Frontal cortex (tissue), 4 donors: Measurements from ENCODE around the gene FGF21. TPM values are rescaled to one million over a fixed set of nuclear protein-coding genes. Genes with fewer than 3 reads are reported as not detected.
"Not testable (repeated sequence)": the region's sequence is repeated elsewhere in the genome, so short reads cannot be mapped to it uniquely, and the experiment has no call there.

Experiments used
- DNase-seq, 2 donors: peaks; one replicate each; pipeline ENCODE4 v3.0.0; 2012; ENCODE audit warnings: low spot score in 2 of 2
- FAIRE-seq: peaks from 2 replicates; lab custom pipeline; 2012; peaks lifted over from hg19 to GRCh38; lab: Jason Lieb, UNC
- total RNA-seq: library from RNA; depleted of rRNA; stranded (reverse); fragments of >200 nt; gene quantifications from one replicate; pipeline ENCODE4 v1.2.3, GENCODE V29; 2014
- donor health status: control.
- donor health status: control.
- donor health status: control.

The FGF21 gene, protein sequence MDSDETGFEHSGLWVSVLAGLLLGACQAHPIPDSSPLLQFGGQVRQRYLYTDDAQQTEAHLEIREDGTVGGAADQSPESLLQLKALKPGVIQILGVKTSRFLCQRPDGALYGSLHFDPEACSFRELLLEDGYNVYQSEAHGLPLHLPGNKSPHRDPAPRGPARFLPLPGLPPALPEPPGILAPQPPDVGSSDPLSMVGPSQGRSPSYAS
- total RNA-seq, result not detected

DNA sequence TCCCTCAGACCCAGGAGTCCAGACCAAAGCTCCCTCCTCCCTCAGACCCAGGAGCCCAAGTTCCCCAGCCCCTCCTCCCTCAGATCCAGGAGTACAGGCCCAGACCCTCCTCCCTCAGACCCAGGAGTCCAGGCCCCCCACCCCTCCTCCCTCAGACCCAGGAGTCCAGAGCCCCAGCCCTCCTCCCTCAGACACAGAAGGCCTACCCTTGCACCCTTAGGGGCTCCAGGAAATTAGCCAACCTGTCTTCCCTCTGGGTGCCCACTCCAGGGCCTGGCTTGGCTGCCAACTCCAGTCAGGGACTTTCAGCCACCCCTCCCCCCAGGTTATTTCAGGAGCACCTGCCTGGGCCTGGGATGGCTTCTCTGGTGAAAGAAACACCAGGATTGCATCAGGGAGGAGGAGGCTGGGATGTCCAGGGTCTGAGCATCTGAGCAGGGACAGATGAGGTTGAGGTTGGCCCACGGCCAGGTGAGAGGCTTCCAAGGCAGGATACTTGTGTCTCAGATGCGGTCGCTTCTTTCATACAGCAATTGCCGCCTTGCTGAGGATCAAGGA, at the start of gene FGF21:
TSS of gene FGF21 (plus strand) at position 441 of the 558 bp plus-strand sequence. CDS start 713 bp downstream, outside the sequence.
- DNase-seq, result no peak
- no peak for FAIRE-seq

DNA sequence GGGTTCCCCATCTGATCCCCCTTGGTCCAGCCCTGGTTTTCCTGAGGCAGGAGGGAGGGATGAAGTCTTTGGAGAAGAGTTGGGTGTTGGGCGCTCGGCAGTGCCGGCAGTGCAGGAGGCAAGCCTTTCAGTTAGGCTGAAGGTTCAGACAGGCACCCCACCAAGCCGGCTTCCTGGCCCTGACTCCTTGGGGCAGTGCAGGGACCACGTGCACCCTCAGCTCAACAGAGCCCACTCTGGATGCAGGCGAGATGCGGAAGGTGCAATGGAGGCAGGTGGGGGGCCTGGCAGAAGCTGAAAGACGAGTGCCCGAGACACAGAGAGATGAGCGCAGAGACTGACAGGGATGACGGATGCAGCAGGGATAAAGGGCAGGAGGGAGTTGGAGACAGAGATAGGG, 46.9 kb upstream of the FGF21 start:
- no peak for DNase-seq
- no peak for FAIRE-seq

GRCh38 chr19:48711106-48711662, 44.1 kb upstream of the FGF21 start:
- no peak for FAIRE-seq
- no peak for DNase-seq

GRCh38 chr19:48713041-48713863, 42.1 kb upstream of the FGF21 start:
- DNase-seq, result no peak
- FAIRE-seq, result no peak

GRCh38 chr19:48713864-48714755, 41.2 kb upstream of the FGF21 start:
- DNase-seq (peak; percentile 99), FAIRE-seq (peak; percentile 95)

DNA sequence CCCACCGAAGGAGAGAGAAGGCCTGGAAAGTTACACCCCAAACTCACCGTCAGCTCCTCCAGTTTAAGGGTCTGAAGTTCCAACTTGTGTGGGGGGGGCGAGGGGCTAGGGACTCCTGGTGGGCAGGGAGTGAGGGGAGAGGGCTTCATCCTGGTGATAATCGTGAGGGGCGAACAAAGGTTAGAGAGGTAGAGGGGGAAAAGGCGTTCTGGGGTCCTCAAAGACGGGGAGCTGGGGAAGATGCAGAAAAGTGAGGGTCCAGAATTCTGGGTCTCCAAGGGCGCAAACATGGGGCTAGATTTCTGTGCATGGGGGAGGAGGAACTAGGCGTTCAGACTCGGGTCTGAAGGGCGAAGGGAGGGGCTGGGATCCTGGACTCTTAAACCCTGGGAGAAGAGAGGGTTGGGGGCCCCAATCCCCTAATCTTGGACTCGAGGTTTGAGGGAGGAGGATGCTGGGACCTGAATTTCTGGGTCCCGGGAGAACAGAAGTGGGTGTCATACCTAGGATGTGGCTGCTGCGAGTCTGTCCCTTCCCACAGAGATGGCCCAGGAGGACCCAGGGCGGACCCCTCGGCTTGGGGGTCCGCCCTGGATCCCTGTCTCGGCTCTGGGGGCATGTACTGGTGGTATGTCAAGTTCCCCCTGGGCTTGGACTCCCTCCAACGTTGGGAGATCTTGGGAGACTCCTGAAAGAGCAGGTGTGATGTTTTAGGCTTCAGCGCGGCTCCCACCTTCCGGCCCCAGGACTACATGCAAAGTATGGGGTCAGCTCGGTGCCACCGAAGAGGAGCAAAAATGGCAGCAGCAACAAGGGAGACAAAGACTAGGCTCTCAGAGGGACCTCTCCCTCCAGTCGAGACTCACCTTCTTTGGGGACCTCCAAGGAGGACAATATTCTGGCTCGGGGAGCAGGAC, 40.3 kb upstream of the FGF21 start:
- no peak for FAIRE-seq
- DNase-seq, result no peak

DNA sequence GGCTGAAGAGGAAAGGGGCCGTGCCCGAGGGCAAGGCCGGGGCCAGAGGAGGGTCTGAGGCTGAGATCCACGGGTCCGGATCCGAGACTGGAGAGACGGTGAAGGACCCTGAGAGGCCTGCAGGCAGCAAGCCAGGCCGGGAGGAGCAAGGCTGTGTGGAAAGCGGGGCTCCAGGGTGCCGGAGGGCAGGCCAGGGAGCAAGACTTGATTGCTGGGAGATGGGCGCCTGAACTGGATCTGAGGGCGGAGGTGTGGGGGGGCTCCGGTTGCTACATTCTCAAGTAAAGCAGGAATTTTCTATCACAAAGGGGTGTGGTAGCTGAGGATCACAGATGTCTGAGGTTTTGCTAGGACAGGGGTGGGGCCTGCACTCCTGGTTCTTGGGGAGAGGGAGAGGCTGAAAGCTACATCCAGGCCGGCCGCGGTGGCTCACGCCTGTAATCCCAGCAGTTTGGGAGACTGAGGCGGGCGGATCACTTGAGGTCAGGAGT, 39.6 kb upstream of the FGF21 start:
- no peak for FAIRE-seq
- DNase-seq, result no peak

DNA sequence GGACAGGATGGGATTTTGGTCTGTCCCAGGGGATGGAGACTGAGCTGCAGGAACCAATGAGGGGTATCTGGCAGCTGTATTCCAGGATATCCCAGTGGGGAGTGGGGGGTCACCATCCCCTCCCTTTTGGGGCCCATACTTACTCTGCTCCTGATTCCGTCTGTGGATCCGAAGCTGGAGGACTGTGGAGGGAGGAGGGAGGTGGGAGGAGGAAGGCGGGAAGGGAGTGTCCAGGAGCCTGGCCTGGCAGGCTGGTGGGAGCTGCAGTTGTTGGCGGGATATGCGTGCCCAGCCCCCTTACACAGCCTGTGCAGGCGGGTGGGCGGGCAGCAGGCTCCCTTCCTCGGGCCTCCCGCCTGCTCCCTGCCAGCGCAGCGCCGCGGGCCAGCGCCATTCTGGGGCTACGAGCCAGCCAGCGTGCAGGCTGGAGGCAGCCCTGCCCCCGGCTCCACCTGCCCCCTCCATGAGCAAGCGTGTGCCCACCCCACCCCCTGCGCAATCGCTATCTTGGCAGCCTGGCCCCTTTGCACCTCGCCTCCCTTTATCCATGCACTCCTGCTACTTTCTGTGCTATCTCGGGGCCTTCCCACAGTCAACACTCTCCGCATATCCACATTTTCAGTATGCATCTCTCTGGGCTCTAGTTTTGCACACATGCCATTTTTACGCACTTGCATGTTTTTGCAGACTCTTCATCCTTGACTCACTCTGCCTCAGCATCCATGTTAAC, 38.6 kb upstream of the FGF21 start:
- no peak for FAIRE-seq

GRCh38 chr19:48718106-48718505, 37.2 kb upstream of the FGF21 start:
- not testable (repeated sequence) for DNase-seq, FAIRE-seq

More for the DNA sequence above, 38.6 kb upstream of the FGF21 start:
- DNase-seq, result peak; percentile 56 to 66

GRCh38 chr19:48718711-48719231, 36.6 kb upstream of the FGF21 start:
- FAIRE-seq, result no peak
- DNase-seq, result no peak

GRCh38 chr19:48719263-48720171, 35.8 kb upstream of the FGF21 start, which contains the start of gene MAMSTR:
TSS of gene MAMSTR (minus strand) at chr19:48719725. CDS start at chr19:48719031, 694 bp downstream.
- FAIRE-seq, result no peak
- DNase-seq, result no peak

GRCh38 chr19:48720251-48720612, 35.1 kb upstream of the FGF21 start:
- FAIRE-seq (no peak), DNase-seq (peak in 1 of 2 donors; percentile 29)

GRCh38 chr19:48720613-48721296, 34.6 kb upstream of the FGF21 start:
- FAIRE-seq, result peak; percentile 90
- peak; percentile 97 to 98 for DNase-seq

DNA sequence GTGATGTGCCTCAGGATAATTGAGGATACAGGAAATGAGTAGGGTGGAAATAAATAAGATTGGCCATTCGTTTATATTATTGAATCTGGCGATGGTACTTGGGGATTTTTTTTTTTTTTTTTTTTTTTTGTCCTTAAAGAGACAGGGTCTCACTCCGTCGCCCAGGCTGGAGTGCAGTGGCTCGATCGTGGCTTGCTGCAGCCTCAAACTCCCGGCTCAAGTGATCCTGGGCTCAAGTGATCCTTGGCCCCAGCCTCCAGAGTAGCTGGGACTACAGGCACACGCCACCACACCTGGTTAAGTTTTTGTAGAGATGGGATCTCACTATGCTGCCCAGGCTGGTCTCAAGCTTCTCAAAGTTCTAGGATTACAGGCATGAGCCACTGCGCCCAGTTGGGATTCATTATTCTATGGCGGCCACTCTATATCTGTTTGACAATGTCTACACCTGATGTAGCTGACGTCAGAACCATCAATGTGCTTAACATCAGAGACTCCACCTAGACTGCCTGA, 33.1 kb upstream of the FGF21 start:
- FAIRE-seq, result no peak

More for the DNA sequence above, 33.1 kb upstream of the FGF21 start:
- no peak for DNase-seq
